Vagina (tissue), 2 donors: Measurements from ENCODE around the gene SLC39A1. TPM values are rescaled to one million over a fixed set of nuclear protein-coding genes. Genes with fewer than 3 reads are reported as not detected.
"Not testable (repeated sequence)": the region's sequence is repeated elsewhere in the genome, so short reads cannot be mapped to it uniquely, and the experiment has no call there.

Experiments
- DNase-seq, 2 donors: peaks; one replicate each; pipeline ENCODE4 v3.0.0-alpha.2; 2017; ENCODE audit errors: extremely low spot score in 2 of 2
- H3K27ac ChIP-seq: fragments of 200-600 bp; sonication (generic); one replicate; pipeline ENCODE4 v1.5.1; 2019
- H3K27me3 ChIP-seq: fragments of 200-600 bp; sonication (generic); one replicate; pipeline ENCODE4 v1.5.1; 2019
- H3K36me3 ChIP-seq, 2 donors: fragments of 200-600 bp; sonication (generic); one replicate each; pipeline ENCODE4 v1.5.1; 2017 to 2019
- H3K4me1 ChIP-seq: fragments of 200-600 bp; sonication (generic); one replicate; pipeline ENCODE4 v1.5.1; 2019
- H3K4me3 ChIP-seq, 2 donors: fragments of 200-600 bp; sonication (generic); 1 replicate in 1 of 2; 2 replicates in 1 of 2; pipeline ENCODE4 v1.5.1; 2016 to 2019
- H3K9me3 ChIP-seq: fragments of 200-600 bp; sonication (generic); one replicate; pipeline ENCODE4 v1.5.1; 2019
- POLR2A ChIP-seq, 2 donors: fragments of 450-650 bp; IDR thresholded peaks; one replicate each; pipeline ENCODE4 v1.6.1; 2017; ENCODE audit warnings: antibody characterized with exemption in 2 of 2, mild to moderate bottlenecking in 2 of 2, moderate library complexity in 2 of 2
- POLR2AphosphoS5 ChIP-seq, 2 donors: sonication (generic); formaldehyde crosslinking; IDR thresholded peaks; one replicate each; pipeline ENCODE4 v1.9.0; 2017; ENCODE audit warnings: antibody characterized with exemption in 2 of 2, mild to moderate bottlenecking in 2 of 2, low read depth in 1 of 2; ENCODE audit not compliant: insufficient read depth in 1 of 2
- intact Hi-C: fragments of 100-400 bp; cut with DNase I; formaldehyde crosslinking; loops from one replicate; pipeline ENCODE4 v1.15.1; 2023
- total RNA-seq: library from RNA; depleted of rRNA; stranded (reverse); fragments of >200 nt; gene quantifications from one replicate; pipeline ENCODE4 v1.2.3, GENCODE V29; 2016
- TF ChIP-seq, protein P1 (sequence below), 3 experiments: fragments of 450-650 bp in 2 of 3; fragments of 200-600 bp in 1 of 3; sonication (generic) in 1 of 3; IDR thresholded peaks; one replicate each; pipeline ENCODE4 v1.5.1; 2017 to 2019; ENCODE audit warnings: antibody characterized with exemption in 3 of 3, mild to moderate bottlenecking in 2 of 3, moderate library complexity in 2 of 3

The SLC39A1 gene
- total RNA-seq, 1 donor from 2014 or later = 77.8 TPM

DNA sequence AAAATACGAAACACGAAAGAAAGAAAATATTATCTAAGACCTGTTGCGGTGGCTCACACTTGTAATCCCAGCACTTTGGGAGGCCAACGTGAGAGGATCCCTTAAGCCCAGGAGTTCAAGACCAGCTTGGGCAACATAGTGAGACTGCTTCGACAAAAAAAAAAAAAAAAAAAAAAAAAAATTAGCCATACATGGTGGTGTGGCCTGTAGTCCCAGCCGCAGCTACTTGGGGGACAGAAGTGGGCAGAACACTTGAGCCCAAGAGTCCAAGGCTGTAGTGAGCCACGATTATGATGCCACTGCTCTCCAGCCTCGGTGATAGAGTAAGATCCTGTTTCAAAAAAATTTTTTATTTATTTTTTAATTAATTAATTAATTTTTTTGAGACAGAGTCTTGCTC lies 24.3 kb upstream of the SLC39A1 start:
- Histone ChIP-seq H3K27me3 (no peaks in the 10 kb centered on the region), H3K4me1 (peaks cover 40% of the 10 kb centered on the region), H3K36me3 (peaks cover 0 to 16% of the 10 kb centered on the region in 2 donors), H3K27ac (no peak overlapping the region), H3K4me3 (no peak overlapping the region), H3K9me3 (no peaks in the 10 kb centered on the region)
- no peak for DNase-seq
- TF ChIP-seq POLR2AphosphoS5 (IDR thresholded peaks at IDR 0.05; ENCODE audit: insufficient read depth in 1 of 2, low read depth in 1 of 2) (no peak), POLR2A (IDR thresholded peaks at IDR 0.05) (no peak)
- TF ChIP-seq, protein P1, sequence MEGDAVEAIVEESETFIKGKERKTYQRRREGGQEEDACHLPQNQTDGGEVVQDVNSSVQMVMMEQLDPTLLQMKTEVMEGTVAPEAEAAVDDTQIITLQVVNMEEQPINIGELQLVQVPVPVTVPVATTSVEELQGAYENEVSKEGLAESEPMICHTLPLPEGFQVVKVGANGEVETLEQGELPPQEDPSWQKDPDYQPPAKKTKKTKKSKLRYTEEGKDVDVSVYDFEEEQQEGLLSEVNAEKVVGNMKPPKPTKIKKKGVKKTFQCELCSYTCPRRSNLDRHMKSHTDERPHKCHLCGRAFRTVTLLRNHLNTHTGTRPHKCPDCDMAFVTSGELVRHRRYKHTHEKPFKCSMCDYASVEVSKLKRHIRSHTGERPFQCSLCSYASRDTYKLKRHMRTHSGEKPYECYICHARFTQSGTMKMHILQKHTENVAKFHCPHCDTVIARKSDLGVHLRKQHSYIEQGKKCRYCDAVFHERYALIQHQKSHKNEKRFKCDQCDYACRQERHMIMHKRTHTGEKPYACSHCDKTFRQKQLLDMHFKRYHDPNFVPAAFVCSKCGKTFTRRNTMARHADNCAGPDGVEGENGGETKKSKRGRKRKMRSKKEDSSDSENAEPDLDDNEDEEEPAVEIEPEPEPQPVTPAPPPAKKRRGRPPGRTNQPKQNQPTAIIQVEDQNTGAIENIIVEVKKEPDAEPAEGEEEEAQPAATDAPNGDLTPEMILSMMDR (IDR thresholded peaks at IDR 0.05) = no peak
- intact Hi-C loops = loop anchor here (5.0 kb wide), 2 partner anchors 40 to 190 kb away; partner anchors contain the start of gene DENND4B

DNA sequence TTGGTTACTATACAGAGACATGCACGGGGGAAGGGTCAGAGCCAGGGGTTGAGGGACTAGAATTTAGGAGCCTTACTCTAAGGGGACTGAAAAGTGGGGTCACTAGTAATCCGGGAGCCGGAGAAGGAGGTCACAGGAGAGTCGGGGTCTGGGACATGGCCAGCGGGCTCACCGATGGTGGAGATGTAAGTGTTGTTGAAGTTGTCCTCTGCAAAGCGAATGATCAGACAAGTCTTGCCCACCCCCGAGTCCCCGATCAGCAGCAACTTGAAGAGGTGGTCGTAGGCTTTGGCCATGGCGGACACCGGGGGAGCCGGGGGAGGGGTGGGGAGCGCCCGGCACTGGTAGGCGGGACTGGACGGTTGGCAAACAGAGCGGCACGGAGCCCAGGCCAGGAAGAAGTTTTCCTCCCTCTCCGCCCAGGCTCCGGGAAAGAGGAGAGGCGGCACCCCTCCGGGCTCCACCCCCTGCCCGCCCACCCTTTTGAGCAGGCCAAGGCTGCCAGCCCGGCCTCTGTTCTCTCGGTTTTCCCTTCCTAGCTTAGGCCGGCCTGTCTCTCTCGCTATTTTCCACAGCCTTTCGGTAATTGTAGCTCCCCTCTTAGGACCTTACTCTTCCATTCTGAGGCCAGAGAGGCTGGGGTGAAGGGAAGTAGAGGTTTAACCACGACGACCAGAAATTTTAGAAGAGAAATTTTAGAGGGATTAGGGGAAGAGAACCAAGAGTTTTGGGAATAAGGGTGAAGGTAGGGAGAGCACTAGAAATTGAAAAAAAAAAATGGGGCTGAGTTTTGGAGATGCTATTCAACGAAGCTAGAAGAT lies 22.8 kb upstream of the SLC39A1 start, which contains the start of gene RAB13:
Gene RAB13 (minus strand): TSS at position 399 of the 821 bp plus-strand sequence. CDS start 103 bp downstream, at position 296.
- peak in 1 of 2 donors; percentile 97 for DNase-seq
- Histone ChIP-seq H3K9me3 (no peaks in the 10 kb centered on the region), H3K4me1 (peaks cover 25% of the 10 kb centered on the region), H3K36me3 (peaks cover 0 to 20% of the 10 kb centered on the region in 2 donors), H3K27me3 (no peaks in the 10 kb centered on the region), H3K27ac (peak within 1 kb of the TSS; percentile 95), H3K4me3 (peak within 1 kb of the TSS; percentile 60 to 64)
- intact Hi-C loops = loop anchor here (5.0 kb wide), 2 partner anchors 39 to 189 kb away; partner anchors contain the start of gene DENND4B
- TF ChIP-seq, protein P1 (IDR thresholded peaks at IDR 0.05) = no peak
- peak in 1 of 2 donors; percentile 30 for TF ChIP-seq POLR2A (IDR thresholded peaks at IDR 0.05)
- TF ChIP-seq POLR2AphosphoS5 (IDR thresholded peaks at IDR 0.05; ENCODE audit: insufficient read depth in 1 of 2, low read depth in 1 of 2) = peak in 1 of 2 donors; percentile 84

DNA sequence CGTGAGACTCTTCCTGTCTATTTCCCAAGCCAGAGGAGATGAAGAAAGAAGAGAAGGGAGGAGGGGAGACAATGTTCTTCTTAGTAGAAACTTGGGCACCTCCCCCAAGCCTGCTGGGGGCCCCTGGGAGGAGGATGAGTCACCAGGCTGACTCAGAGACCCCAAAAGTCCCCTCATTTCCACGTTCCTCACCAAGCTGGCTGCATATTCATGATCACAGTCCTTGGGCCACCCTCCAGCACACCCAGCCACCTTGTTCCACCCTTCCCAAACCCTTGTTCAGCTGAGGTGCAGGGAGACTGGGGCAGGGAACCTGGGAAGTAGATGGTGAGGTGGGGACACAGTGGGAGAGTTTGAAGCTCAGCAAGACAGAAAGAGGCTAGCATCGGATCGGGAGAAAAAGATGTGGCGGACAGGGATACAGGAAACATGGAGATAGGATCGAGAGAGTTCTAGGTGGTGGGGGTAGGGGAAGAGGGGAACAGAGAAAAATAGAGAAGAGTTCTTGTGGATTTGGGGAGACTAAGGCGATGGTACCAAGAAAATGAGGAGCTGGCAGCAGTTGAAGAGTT lies 22.1 kb upstream of the SLC39A1 start:
- Histone ChIP-seq H3K9me3 (no peaks in the 10 kb centered on the region), H3K36me3 (peaks cover 0 to 27% of the 10 kb centered on the region in 2 donors), H3K27ac (peak overlapping the region; percentile 95), H3K4me3 (peak overlapping the region; percentile 60 to 64), H3K27me3 (no peaks in the 10 kb centered on the region), H3K4me1 (peaks cover 25% of the 10 kb centered on the region)
- intact Hi-C loops = loop anchor here (5.0 kb wide), 2 partner anchors 38 to 188 kb away; partner anchors contain the start of gene DENND4B
- TF ChIP-seq POLR2AphosphoS5 (IDR thresholded peaks at IDR 0.05; ENCODE audit: insufficient read depth in 1 of 2, low read depth in 1 of 2) = peak in 1 of 2 donors; percentile 42
- TF ChIP-seq POLR2A (IDR thresholded peaks at IDR 0.05) = peak in 1 of 2 donors; percentile 7
- TF ChIP-seq, protein P1 (IDR thresholded peaks at IDR 0.05) = no peak
- DNase-seq = peak in 1 of 2 donors; percentile 94

DNA sequence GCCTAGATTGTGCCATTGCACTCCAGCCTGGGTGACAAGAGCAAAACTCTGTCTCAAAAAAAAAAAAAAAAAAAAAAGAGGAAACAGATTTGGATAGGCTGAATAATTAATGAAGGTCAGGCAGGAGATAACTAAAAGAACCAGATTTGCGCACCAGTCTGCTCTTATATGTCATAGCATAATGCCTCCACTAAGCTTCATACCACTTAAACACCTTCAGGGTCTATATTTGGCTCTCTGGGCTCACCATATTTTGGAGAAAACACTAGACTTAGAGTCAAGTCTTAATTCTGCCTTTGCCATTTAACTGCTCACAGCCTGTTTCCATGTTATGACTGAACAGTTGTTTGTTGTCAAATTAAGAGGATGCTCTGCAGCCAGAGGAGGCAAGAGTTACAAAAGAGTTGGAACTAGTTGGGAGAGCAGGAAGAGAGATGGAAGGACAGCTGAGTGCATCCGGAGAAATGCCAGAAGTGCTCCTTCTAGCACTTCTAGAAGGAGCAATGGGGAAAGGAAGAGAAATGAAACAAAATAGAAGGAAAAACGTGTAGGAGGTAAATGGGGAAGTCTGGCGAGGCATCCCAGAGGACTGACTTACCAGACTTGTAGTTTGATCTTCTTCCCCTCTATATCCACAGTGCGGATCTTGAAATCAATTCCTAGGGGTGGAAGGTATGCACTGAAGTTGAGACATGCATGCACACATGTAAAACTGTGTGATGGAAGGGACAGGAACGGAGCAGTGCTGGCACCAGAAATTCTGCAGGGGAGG lies 21.0 kb upstream of the SLC39A1 start:
- H3K4me1 ChIP-seq = peaks cover 20% of the 10 kb centered on the region
- H3K4me3 ChIP-seq = peak overlapping the region; percentile 60 to 64
- peak overlapping the region; percentile 95 for H3K27ac ChIP-seq
- no peaks in the 10 kb centered on the region for H3K9me3 ChIP-seq
- no peak for DNase-seq
- no peaks in the 10 kb centered on the region for H3K27me3 ChIP-seq
- TF ChIP-seq POLR2A (IDR thresholded peaks at IDR 0.05) = no peak
- TF ChIP-seq, protein P1 (IDR thresholded peaks at IDR 0.05) = peak in 1 of 3 experiments; percentile 17
- intact Hi-C loops = no loop called here
- peaks cover 0 to 33% of the 10 kb centered on the region in 2 donors for H3K36me3 ChIP-seq

DNA sequence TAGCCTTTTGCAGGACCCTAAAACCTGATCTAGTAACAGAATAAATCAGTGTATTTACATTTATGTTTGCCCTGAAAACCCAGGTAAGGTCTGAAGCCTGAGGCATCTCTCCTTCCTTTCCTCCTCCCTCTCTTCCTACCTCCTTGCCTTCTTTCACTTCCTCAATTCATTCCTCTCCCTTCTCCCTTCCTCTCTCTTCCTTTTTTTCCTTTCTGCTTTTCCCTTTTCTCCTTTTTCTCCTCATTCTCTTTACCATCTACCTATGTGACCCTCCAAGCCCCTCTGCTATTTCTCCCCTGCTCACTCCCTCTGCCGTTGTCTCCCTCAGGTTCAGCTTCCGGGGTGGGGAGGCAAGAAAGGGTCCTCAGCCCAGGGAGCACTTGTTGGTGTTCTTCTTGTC lies 18.4 kb upstream of the SLC39A1 start:
- H3K4me1 ChIP-seq = peaks cover 23% of the 10 kb centered on the region
- intact Hi-C loops, H3K4me3 ChIP-seq, H3K27me3 ChIP-seq, DNase-seq, H3K27ac ChIP-seq, H3K9me3 ChIP-seq: not testable (repeated sequence)
- H3K36me3 ChIP-seq = peaks cover 0 to 33% of the 10 kb centered on the region in 2 donors

DNA sequence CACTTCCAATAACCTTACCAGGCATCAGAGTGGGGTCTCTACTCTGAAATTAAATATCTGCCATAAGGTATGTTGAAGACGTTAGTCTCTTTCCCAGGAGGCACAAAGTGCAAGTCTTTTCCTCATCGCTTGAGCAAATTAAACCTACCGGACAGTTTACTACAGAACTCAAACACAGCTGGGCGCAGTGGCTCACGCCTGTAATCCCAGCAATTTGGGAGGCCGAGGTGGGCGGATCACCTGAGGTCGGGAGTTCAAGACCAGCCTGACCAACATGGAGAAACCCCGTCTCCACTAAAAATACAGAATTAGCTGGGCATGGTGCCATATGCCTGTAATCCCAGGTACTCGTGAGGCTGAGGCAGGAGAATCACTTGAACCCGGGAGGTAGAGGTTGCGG lies 15.8 kb upstream of the SLC39A1 start:
- peaks cover 23% of the 10 kb centered on the region for H3K4me1 ChIP-seq
- H3K4me3 ChIP-seq, DNase-seq, H3K9me3 ChIP-seq, H3K27me3 ChIP-seq, intact Hi-C loops, H3K27ac ChIP-seq: not testable (repeated sequence)
- peaks cover 0 to 56% of the 10 kb centered on the region in 2 donors for H3K36me3 ChIP-seq
